Liver (tissue), 2 donors: ENCODE data around the gene LMTK3.

Experiments used
- CTCF ChIP-seq: fragments of 150-350 bp; IDR thresholded peaks from 2 replicates; pipeline ENCODE4 v1.5.1; 2017; ENCODE audit warnings: improper control_type of control experiment, low read depth, low read length; ENCODE audit not compliant: missing input control
- YY1 ChIP-seq: IDR thresholded peaks from 2 replicates; pipeline ENCODE4 v1.6.1; 2016; ENCODE audit warnings: antibody characterized with exemption, mild to moderate bottlenecking
- donor health status: healthy.

- TF ChIP-seq YY1 (no peak), CTCF (no peak)
These were observed 41.5 kb downstream of the LMTK3 start for GRCh38 chr19:48469934-48470680.
